B cell (primary cell): Measurements from ENCODE around the gene TRIP13.

Experiments used
- CTCF ChIP-seq: fragments of 200-600 bp; IDR thresholded peaks from one replicate; pipeline ENCODE4 v1.8.0; 2022; ENCODE audit warnings: antibody characterized with exemption, mild to moderate bottlenecking
- EZH2 ChIP-seq: IDR thresholded peaks from 2 replicates; pipeline ENCODE4 v1.6.1; 2012; ENCODE audit warnings: borderline replicate concordance, low read depth, mild to moderate bottlenecking, moderate library complexity, low read length; ENCODE audit not compliant: insufficient read depth, poor library complexity, severe bottlenecking

GRCh38 chr5:965604-966344 lies 73.1 kb downstream of the TRIP13 start:
- no peak for TF ChIP-seq CTCF
- TF ChIP-seq EZH2 = no peak
